ENCODE results near the gene ZKSCAN3. TPM values are rescaled to one million over a fixed set of nuclear protein-coding genes. Genes with fewer than 3 reads are reported as not detected.

ZKSCAN3 gene
- total RNA-seq, 5 donors from 2014 or later (not counting 1 experiment from before 2014, with no cell fraction given) = 4.0 to 11.9 (median 10.5) TPM

DNA sequence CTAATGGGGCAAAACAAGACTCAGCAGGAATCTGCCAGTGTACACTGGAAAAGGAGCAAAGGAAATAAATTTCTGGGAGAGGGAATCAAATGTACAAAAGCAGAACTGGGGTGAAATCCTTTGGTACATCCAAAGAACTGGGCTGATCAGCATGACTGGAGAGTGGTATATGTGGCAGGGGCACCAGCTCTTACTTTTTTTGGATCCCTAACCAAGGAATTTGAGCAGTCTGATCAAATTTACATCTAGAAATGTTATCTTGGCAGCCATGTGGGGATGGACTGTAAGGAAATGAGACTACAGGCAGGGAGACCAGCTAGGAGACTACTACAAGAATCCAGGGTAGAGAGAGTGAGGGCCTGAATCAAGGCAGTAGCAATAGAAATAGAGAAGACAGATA, 12.6 kb upstream of the ZKSCAN3 start:
- CTCF ChIA-PET = no interaction called here
- no peak overlapping the region for H3K27ac Mint-ChIP-seq
- peaks cover 3 to 7% (median 6%) of the 10 kb centered on the region in 3 donors for H3K4me1 Mint-ChIP-seq
- H3K36me3 Mint-ChIP-seq = peaks cover 4% of the 10 kb centered on the region
- no peaks in the 10 kb centered on the region for H3K27me3 Mint-ChIP-seq
- ATAC-seq (replicated peaks in 1 of 4) (no peak), DNase-seq (no peak)
- Histone ChIP-seq H3K27ac (ENCODE audit: low read length) (no peak overlapping the region), H3K36me3 (ENCODE audit: control insufficient read depth in 2 of 2, extremely low read depth in 1 of 2, insufficient read depth in 1 of 2, low read length in 1 of 2) (no peaks in the 10 kb centered on the region), H3K9me3 (no peaks in the 10 kb centered on the region), H3K27me3 (replicated peaks in 1 of 2; ENCODE audit: control insufficient read depth in 2 of 2, extremely low read depth in 1 of 2, insufficient read depth in 2 of 2, low read length in 1 of 2) (peaks cover 0 to 2% of the 10 kb centered on the region in 2 experiments), H3K4me3 (ENCODE audit: control insufficient read depth in 1 of 2, extremely low read depth in 1 of 2, low read length in 1 of 2) (no peak overlapping the region), H3K4me1 (ENCODE audit: control insufficient read depth in 1 of 2, extremely low read depth in 1 of 2, insufficient read depth in 2 of 2, low read length in 2 of 2) (peaks cover 6 to 13% of the 10 kb centered on the region in 2 experiments)
- H3K9me3 Mint-ChIP-seq = peaks cover 0 to 10% (median 3%) of the 10 kb centered on the region in 3 donors
- no peak overlapping the region for H3K4me3 Mint-ChIP-seq
- POLR2A ChIA-PET = no interaction called here

DNA sequence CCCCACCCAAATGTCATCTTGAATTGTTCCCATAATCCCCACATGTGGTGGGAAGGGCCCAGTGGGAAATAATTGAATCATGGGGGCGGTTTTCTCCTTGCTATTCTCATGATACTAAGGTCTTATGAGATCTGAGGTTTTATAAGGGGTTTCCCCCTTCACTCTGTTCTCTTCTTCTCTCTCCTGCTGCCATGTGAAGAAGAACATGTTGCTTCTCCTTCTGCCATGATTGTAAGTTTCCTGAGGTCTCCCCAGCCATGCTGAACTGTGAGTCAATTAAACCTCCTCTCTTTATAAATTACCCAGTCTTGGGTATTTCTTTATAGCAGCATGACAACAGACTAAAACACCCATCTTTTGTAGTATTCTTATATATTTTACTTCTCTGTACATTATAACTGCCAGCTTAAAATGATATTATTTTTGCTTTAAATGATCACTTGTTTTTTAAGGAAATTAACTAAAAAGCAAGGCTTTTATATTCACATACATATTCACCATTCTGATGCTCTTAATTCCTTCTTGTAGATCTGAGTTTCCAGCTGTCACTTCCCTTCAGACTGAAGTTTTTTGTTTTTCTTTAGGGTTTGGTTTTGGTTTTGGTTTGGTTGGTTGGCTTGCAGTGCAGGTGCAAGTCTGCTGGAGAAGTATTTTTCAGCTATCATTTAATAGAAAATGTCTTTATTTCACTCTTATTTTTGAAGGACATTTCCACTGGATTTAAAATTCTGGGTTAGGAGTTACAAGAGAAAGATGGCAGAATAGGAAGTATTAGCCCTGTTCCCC, 9.2 kb upstream of the ZKSCAN3 start:
- H3K4me1 Mint-ChIP-seq = no peaks in the 10 kb centered on the region
- POLR2A ChIA-PET = no interaction called here

DNA sequence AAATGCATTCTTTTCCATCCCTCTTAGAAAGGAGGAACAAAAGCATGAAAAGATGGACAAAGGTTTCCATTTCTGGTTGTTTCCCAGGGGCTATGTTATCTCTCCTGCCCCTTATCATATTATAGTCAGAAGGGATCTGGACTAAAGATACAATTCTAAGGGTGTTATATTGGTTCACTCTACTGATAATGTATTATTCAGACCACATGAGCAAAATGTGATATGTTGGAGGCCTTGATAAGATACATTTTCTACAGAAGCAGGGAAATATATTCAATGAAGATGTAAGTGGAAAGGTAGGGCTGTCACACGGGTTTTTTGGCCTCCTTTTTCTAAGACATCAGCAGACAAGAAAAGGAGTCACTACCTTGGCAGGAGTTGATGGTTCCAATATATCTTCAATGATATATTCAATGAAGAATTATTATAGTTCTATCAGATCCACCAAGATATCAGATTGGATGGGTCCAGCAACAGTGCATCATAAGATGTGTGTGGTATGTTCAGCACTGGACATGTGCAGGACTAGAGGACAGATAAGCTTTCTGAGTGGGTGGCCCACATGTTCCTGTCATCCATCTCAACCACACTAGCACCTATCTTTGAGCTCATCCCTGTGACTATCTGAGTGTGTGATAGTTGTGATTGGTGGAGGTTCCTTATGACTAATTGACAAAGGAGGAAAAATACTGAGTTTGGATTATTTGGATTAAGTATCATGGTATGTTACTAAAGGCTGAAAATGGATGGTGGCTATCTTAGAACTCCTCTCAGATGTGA, 5.7 kb upstream of the ZKSCAN3 start:
- H3K4me3 ChIP-seq (ENCODE audit: control insufficient read depth in 1 of 2, extremely low read depth in 1 of 2, low read length in 1 of 2) = no peak overlapping the region
- Mint-ChIP-seq H3K27ac (no peak overlapping the region), H3K4me1 (no peaks in the 10 kb centered on the region), H3K9me3 (peaks cover 0 to 10% (median 3%) of the 10 kb centered on the region in 3 donors), H3K27me3 (peaks cover 10 to 23% of the 10 kb centered on the region in 2 donors), H3K36me3 (peaks cover 4% of the 10 kb centered on the region), H3K4me3 (no peak overlapping the region)
- WGBS (ENCODE audit: insufficient coverage) = no CpG with 5 or more reads among the region's 1 CpG
- peaks cover 0 to 8% of the 10 kb centered on the region in 2 experiments for H3K27me3 ChIP-seq (replicated peaks in 1 of 2; ENCODE audit: control insufficient read depth in 2 of 2, extremely low read depth in 1 of 2, insufficient read depth in 2 of 2, low read length in 1 of 2)
- no peaks in the 10 kb centered on the region for H3K36me3 ChIP-seq (ENCODE audit: control insufficient read depth in 2 of 2, extremely low read depth in 1 of 2, insufficient read depth in 1 of 2, low read length in 1 of 2)
- ATAC-seq (replicated peaks in 1 of 4) (no peak), DNase-seq (no peak)
- ChIA-PET CTCF (interaction anchor here in 1 of 2 donors (0.7 kb wide), 1 partner anchor 1181 kb away, joined by 7 read pairs; no protein-coding TSS in a partner anchor), POLR2A (no interaction called here)
- no peak overlapping the region for H3K27ac ChIP-seq (ENCODE audit: low read length)
- H3K9me3 ChIP-seq = no peaks in the 10 kb centered on the region
- no peaks in the 10 kb centered on the region for H3K4me1 ChIP-seq (ENCODE audit: control insufficient read depth in 1 of 2, extremely low read depth in 1 of 2, insufficient read depth in 2 of 2, low read length in 2 of 2)

More for the DNA sequence above, 9.2 kb upstream of the ZKSCAN3 start:
- Mint-ChIP-seq H3K4me3 (no peak overlapping the region), H3K9me3 (peaks cover 0 to 10% (median 3%) of the 10 kb centered on the region in 3 donors), H3K36me3 (peaks cover 4% of the 10 kb centered on the region), H3K27me3 (peaks cover 7 to 12% of the 10 kb centered on the region in 2 donors), H3K27ac (no peak overlapping the region)
- ATAC-seq (replicated peaks in 1 of 4) = no peak
- H3K27ac ChIP-seq (ENCODE audit: low read length) = no peak overlapping the region
- WGBS (ENCODE audit: insufficient coverage) = no CpG with 5 or more reads among the region's 1 CpG
- DNase-seq = no peak
- CTCF ChIA-PET = no interaction called here
- no peak overlapping the region for H3K4me3 ChIP-seq (ENCODE audit: control insufficient read depth in 1 of 2, extremely low read depth in 1 of 2, low read length in 1 of 2)
- peaks cover 0 to 8% of the 10 kb centered on the region in 2 experiments for H3K27me3 ChIP-seq (replicated peaks in 1 of 2; ENCODE audit: control insufficient read depth in 2 of 2, extremely low read depth in 1 of 2, insufficient read depth in 2 of 2, low read length in 1 of 2)
- H3K36me3 ChIP-seq (ENCODE audit: control insufficient read depth in 2 of 2, extremely low read depth in 1 of 2, insufficient read depth in 1 of 2, low read length in 1 of 2) = no peaks in the 10 kb centered on the region
- no peaks in the 10 kb centered on the region for H3K9me3 ChIP-seq
- H3K4me1 ChIP-seq (ENCODE audit: control insufficient read depth in 1 of 2, extremely low read depth in 1 of 2, insufficient read depth in 2 of 2, low read length in 2 of 2) = peaks cover 6% of the 10 kb centered on the region in 2 experiments

DNA sequence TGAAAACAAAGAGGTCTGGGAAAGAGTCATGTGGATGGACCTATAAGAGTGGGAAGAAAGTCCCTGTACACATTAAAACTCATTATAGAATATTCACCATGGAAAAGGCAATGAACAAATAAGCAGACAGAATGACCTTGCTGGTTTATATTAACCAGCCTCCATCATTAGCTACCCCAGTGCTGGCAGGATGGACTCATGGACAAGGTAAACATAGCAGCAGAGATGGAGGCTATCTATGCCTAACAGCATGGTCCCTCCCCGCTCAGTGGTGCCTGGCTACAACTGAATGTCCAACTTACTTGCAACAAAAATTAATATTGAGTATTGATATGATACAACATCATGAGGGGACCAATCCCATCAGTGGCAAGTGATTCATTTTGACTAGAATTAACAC, 4.5 kb upstream of the ZKSCAN3 start:
- no peak overlapping the region for H3K27ac Mint-ChIP-seq
- H3K9me3 Mint-ChIP-seq = peaks cover 0 to 7% (median 3%) of the 10 kb centered on the region in 3 donors
- no peak for DNase-seq
- H3K36me3 Mint-ChIP-seq = peaks cover 3% of the 10 kb centered on the region
- no peak overlapping the region for H3K4me3 Mint-ChIP-seq
- H3K9me3 ChIP-seq = no peaks in the 10 kb centered on the region
- H3K36me3 ChIP-seq (ENCODE audit: control insufficient read depth in 2 of 2, extremely low read depth in 1 of 2, insufficient read depth in 1 of 2, low read length in 1 of 2) = no peaks in the 10 kb centered on the region
- H3K4me3 ChIP-seq (ENCODE audit: control insufficient read depth in 1 of 2, extremely low read depth in 1 of 2, low read length in 1 of 2) = no peak overlapping the region
- POLR2A ChIA-PET = no interaction called here
- peaks cover 0 to 8% of the 10 kb centered on the region in 2 experiments for H3K27me3 ChIP-seq (replicated peaks in 1 of 2; ENCODE audit: control insufficient read depth in 2 of 2, extremely low read depth in 1 of 2, insufficient read depth in 2 of 2, low read length in 1 of 2)
- no peak overlapping the region for H3K27ac ChIP-seq (ENCODE audit: low read length)
- peaks cover 10 to 23% of the 10 kb centered on the region in 2 donors for H3K27me3 Mint-ChIP-seq
- WGBS (ENCODE audit: insufficient coverage) = no CpG with 5 or more reads among the region's 1 CpG
- peaks cover 8 to 10% (median 8%) of the 10 kb centered on the region in 3 donors for H3K4me1 Mint-ChIP-seq
- peaks cover 4 to 6% of the 10 kb centered on the region in 2 experiments for H3K4me1 ChIP-seq (ENCODE audit: control insufficient read depth in 1 of 2, extremely low read depth in 1 of 2, insufficient read depth in 2 of 2, low read length in 2 of 2)
- CTCF ChIA-PET = interaction anchor here (0.6 to 0.7 kb wide), 2 partner anchors 143 to 1182 kb away, joined by 3 to 7 read pairs; no protein-coding TSS in a partner anchor
- no peak for ATAC-seq (replicated peaks in 1 of 4)

DNA sequence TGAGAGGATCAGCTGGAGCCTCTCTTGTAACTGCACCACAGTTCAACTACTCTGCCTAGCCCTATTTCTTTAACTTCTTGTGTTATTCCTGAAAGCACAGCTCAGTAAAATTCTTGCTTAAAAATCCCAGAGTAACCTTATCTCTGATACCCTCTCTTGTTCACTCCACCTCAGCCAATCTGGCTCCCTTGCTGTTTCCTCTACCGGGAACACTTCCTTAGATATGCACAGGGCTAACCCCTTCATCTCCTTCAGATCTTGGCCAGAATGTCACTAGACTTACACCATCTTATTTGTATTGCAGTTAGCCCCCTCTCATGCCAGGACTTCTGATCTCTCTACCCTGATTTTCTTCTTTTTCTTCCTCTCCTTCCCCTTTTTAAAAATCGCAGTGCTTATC, 2.6 kb upstream of the ZKSCAN3 start:
- no peaks in the 10 kb centered on the region for H3K9me3 Mint-ChIP-seq
- no peak overlapping the region for H3K27ac Mint-ChIP-seq
- peaks cover 0 to 5% of the 10 kb centered on the region in 2 experiments for H3K27me3 ChIP-seq (replicated peaks in 1 of 2; ENCODE audit: control insufficient read depth in 2 of 2, extremely low read depth in 1 of 2, insufficient read depth in 2 of 2, low read length in 1 of 2)
- H3K4me1 ChIP-seq (ENCODE audit: control insufficient read depth in 1 of 2, extremely low read depth in 1 of 2, insufficient read depth in 2 of 2, low read length in 2 of 2) = peaks cover 12 to 14% of the 10 kb centered on the region in 2 experiments
- H3K4me3 ChIP-seq (ENCODE audit: control insufficient read depth in 1 of 2, extremely low read depth in 1 of 2, low read length in 1 of 2) = no peak overlapping the region
- no peak overlapping the region for H3K4me3 Mint-ChIP-seq
- no peaks in the 10 kb centered on the region for H3K9me3 ChIP-seq
- 46% methylated on average over 1 of the region's 2 CpGs for WGBS (ENCODE audit: insufficient coverage)
- CTCF ChIA-PET = interaction anchor here in 1 of 2 donors (1.9 kb wide), 1 partner anchor 9 kb away, joined by 8 read pairs; no protein-coding TSS in a partner anchor
- H3K27ac ChIP-seq (ENCODE audit: low read length) = no peak overlapping the region
- DNase-seq (no peak), ATAC-seq (replicated peaks in 1 of 4) (no peak)
- H3K4me1 Mint-ChIP-seq = peaks cover 26 to 29% (median 26%) of the 10 kb centered on the region in 3 donors
- peaks cover 10 to 23% of the 10 kb centered on the region in 2 donors for H3K27me3 Mint-ChIP-seq
- H3K36me3 ChIP-seq (ENCODE audit: control insufficient read depth in 2 of 2, extremely low read depth in 1 of 2, insufficient read depth in 1 of 2, low read length in 1 of 2) = no peaks in the 10 kb centered on the region
- POLR2A ChIA-PET = interaction anchor here in 1 of 2 donors (0.5 to 0.6 kb wide), 2 partner anchors 12 to 49 kb away, joined by 4 to 6 read pairs; no protein-coding TSS in a partner anchor
- no peaks in the 10 kb centered on the region for H3K36me3 Mint-ChIP-seq

DNA sequence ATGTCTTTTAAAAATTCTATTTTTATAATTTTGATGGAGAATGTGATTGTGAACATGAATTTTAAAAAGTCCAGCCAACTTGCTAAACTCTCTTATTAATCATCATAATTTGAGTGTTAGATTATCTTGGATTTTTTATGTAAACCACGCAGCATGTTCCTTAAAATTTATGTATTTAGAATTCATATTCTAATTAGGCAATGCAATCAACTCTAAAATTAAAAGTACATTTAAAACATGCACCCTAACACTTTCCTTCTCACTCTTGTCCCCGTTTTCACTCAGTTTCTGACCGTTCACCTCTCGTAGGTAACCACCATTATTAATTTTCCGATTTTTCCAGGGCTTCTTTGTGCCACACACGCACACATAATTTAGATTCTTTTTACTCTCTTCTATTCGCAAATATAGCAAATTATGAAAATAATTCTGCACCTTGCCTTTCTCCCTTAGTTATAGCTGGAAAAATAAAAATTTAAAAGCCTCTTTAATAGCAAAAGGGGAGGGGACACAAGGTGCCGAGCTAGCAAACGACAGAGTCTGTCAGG, 329 bp upstream of the ZKSCAN3 start:
- Histone ChIP-seq H3K36me3 (ENCODE audit: control insufficient read depth in 2 of 2, extremely low read depth in 1 of 2, insufficient read depth in 1 of 2, low read length in 1 of 2) (peaks cover 0 to 2% of the 10 kb centered on the region in 2 donors), H3K4me1 (ENCODE audit: control insufficient read depth in 1 of 2, extremely low read depth in 1 of 2, insufficient read depth in 2 of 2, low read length in 2 of 2) (peaks cover 12 to 14% of the 10 kb centered on the region in 2 experiments), H3K9me3 (no peaks in the 10 kb centered on the region), H3K27me3 (replicated peaks in 1 of 2; ENCODE audit: control insufficient read depth in 2 of 2, extremely low read depth in 1 of 2, insufficient read depth in 2 of 2, low read length in 1 of 2) (peaks cover 0 to 5% of the 10 kb centered on the region in 2 experiments), H3K27ac (ENCODE audit: low read length) (peak overlapping the region; percentile 44), H3K4me3 (ENCODE audit: control insufficient read depth in 1 of 2, extremely low read depth in 1 of 2, low read length in 1 of 2) (peak overlapping the region; percentile 75 to 95)
- Mint-ChIP-seq H3K36me3 (no peaks in the 10 kb centered on the region), H3K4me1 (peaks cover 34 to 38% (median 36%) of the 10 kb centered on the region in 3 donors), H3K4me3 (peak overlapping the region; percentile 91 to 98 (median 96)), H3K9me3 (no peaks in the 10 kb centered on the region), H3K27me3 (peaks cover 5 to 18% of the 10 kb centered on the region in 2 donors), H3K27ac (peak overlapping the region; percentile 92 to 93)
- no peak for DNase-seq
- ChIA-PET POLR2A (interaction anchor here (0.6 to 1.0 kb wide), 3 partner anchors 14 to 83 kb away, joined by 3 to 6 read pairs (median 4); partner anchors contain the start of gene ZSCAN26 (in 2 of the 2)), CTCF (interaction anchor here in 1 of 2 donors (1.5 kb wide), 1 partner anchor 14 kb away, joined by 6 read pairs; the partner anchor contains the start of gene ZSCAN31)
- 0% methylated on average over 5 of the region's 9 CpGs for WGBS (ENCODE audit: insufficient coverage)
- no peak for ATAC-seq (replicated peaks in 1 of 4)

Data from T-cell (primary cell).